IPS-15b (cell line): ENCODE data around the gene TM9SF4.
"Not testable (repeated sequence)": the region's sequence is repeated elsewhere in the genome, so short reads cannot be mapped to it uniquely, and the experiment has no call there.

Experiments
- H3K27me3 ChIP-seq: one replicate; pipeline ENCODE4 v1.6.1; 2013; ENCODE audit warnings: low read length; ENCODE audit not compliant: control insufficient read depth, insufficient read depth
- H3K36me3 ChIP-seq: one replicate; pipeline ENCODE4 v1.6.1; 2013; ENCODE audit warnings: low read length; ENCODE audit not compliant: control insufficient read depth, insufficient read depth
- H3K4me1 ChIP-seq: one replicate; pipeline ENCODE4 v1.6.1; 2013; ENCODE audit warnings: mild to moderate bottlenecking, low read length; ENCODE audit not compliant: control insufficient read depth, insufficient read depth
- H3K4me3 ChIP-seq: one replicate; pipeline ENCODE4 v1.5.1; 2013; ENCODE audit warnings: low read depth, low read length
- H3K9ac ChIP-seq: one replicate; pipeline ENCODE4 v1.6.1; 2013; ENCODE audit warnings: low read depth, mild to moderate bottlenecking, low read length
- H3K9me3 ChIP-seq: one replicate; pipeline ENCODE4 v1.6.1; 2013; ENCODE audit warnings: mild to moderate bottlenecking, low read length; ENCODE audit not compliant: control insufficient read depth, insufficient read depth

Gene TM9SF4

GRCh38 chr20:32195581-32195980 is 86.1 kb downstream of the TM9SF4 start:
- Histone ChIP-seq H3K9me3 (no peaks in the 10 kb centered on the region), H3K9ac (no peak overlapping the region), H3K27me3 (no peaks in the 10 kb centered on the region), H3K4me1 (peaks cover 4% of the 10 kb centered on the region), H3K36me3 (peaks cover 34% of the 10 kb centered on the region), H3K4me3 (no peak overlapping the region)

- not testable (repeated sequence) for H3K4me1 ChIP-seq, H3K4me3 ChIP-seq, H3K27me3 ChIP-seq, H3K9me3 ChIP-seq, H3K9ac ChIP-seq
- peaks cover 34% of the 10 kb centered on the region for H3K36me3 ChIP-seq
Observed at GRCh38 chr20:32196613-32197012, 87.1 kb downstream of the TM9SF4 start.

GRCh38 chr20:32197136-32197535 is 87.6 kb downstream of the TM9SF4 start:
- H3K9me3 ChIP-seq, H3K4me1 ChIP-seq, H3K9ac ChIP-seq, H3K27me3 ChIP-seq, H3K4me3 ChIP-seq: not testable (repeated sequence)
- H3K36me3 ChIP-seq, result peaks cover 34% of the 10 kb centered on the region

GRCh38 chr20:32199006-32199405 is 89.5 kb downstream of the TM9SF4 start:
- H3K4me3 ChIP-seq, result no peak overlapping the region
- H3K4me1 ChIP-seq, result no peaks in the 10 kb centered on the region
- H3K36me3 ChIP-seq, result peaks cover 37% of the 10 kb centered on the region
- H3K9me3 ChIP-seq, result no peaks in the 10 kb centered on the region
- H3K9ac ChIP-seq, result no peak overlapping the region
- H3K27me3 ChIP-seq, result no peaks in the 10 kb centered on the region

- no peaks in the 10 kb centered on the region for H3K27me3 ChIP-seq
- H3K4me3 ChIP-seq, result no peak overlapping the region
- H3K4me1 ChIP-seq, result peaks cover 8% of the 10 kb centered on the region
- H3K9ac ChIP-seq, result peak overlapping the region; percentile 56
- peaks cover 24% of the 10 kb centered on the region for H3K36me3 ChIP-seq
- no peaks in the 10 kb centered on the region for H3K9me3 ChIP-seq
Observed at GRCh38 chr20:32201296-32201976, 91.9 kb downstream of the TM9SF4 start.

GRCh38 chr20:32201977-32202363 is 92.5 kb downstream of the TM9SF4 start:
- Histone ChIP-seq H3K9ac (peak overlapping the region; percentile 56), H3K9me3 (no peaks in the 10 kb centered on the region), H3K4me3 (no peak overlapping the region), H3K36me3 (peaks cover 19% of the 10 kb centered on the region), H3K4me1 (peaks cover 12% of the 10 kb centered on the region), H3K27me3 (no peaks in the 10 kb centered on the region)

GRCh38 chr20:32203356-32204204 is 94.1 kb downstream of the TM9SF4 start:
- H3K9me3 ChIP-seq, result no peaks in the 10 kb centered on the region
- peaks cover 12% of the 10 kb centered on the region for H3K36me3 ChIP-seq
- H3K4me1 ChIP-seq, result peaks cover 12% of the 10 kb centered on the region
- no peak overlapping the region for H3K9ac ChIP-seq
- H3K4me3 ChIP-seq, result no peak overlapping the region
- H3K27me3 ChIP-seq, result no peaks in the 10 kb centered on the region

GRCh38 chr20:32204205-32205109 is 94.9 kb downstream of the TM9SF4 start:
- Histone ChIP-seq H3K9ac (no peak overlapping the region), H3K36me3 (peaks cover 7% of the 10 kb centered on the region), H3K4me3 (no peak overlapping the region), H3K27me3 (no peaks in the 10 kb centered on the region), H3K4me1 (peaks cover 12% of the 10 kb centered on the region), H3K9me3 (no peaks in the 10 kb centered on the region)

GRCh38 chr20:32205110-32205842 is 95.8 kb downstream of the TM9SF4 start:
- H3K36me3 ChIP-seq, result peaks cover 3% of the 10 kb centered on the region
- no peaks in the 10 kb centered on the region for H3K9me3 ChIP-seq
- no peak overlapping the region for H3K4me3 ChIP-seq
- no peak overlapping the region for H3K9ac ChIP-seq
- H3K27me3 ChIP-seq, result no peaks in the 10 kb centered on the region
- peaks cover 12% of the 10 kb centered on the region for H3K4me1 ChIP-seq

GRCh38 chr20:32205843-32206759 is 96.6 kb downstream of the TM9SF4 start:
- peak overlapping the region; percentile 94 for H3K4me3 ChIP-seq

More at GRCh38 chr20:32205843-32206759, 96.6 kb downstream of the TM9SF4 start:
- peak overlapping the region; percentile 94 for H3K9ac ChIP-seq
- H3K4me1 ChIP-seq, result peaks cover 12% of the 10 kb centered on the region
- H3K36me3 ChIP-seq, result peaks cover 3% of the 10 kb centered on the region
- no peaks in the 10 kb centered on the region for H3K27me3 ChIP-seq
- H3K9me3 ChIP-seq, result no peaks in the 10 kb centered on the region
